Spinal cord (tissue), 10 donors: ENCODE measurements around the gene GREB1L. TPM values are rescaled to one million over a fixed set of nuclear protein-coding genes. Genes with fewer than 3 reads are reported as not detected.

Source experiments
- DNase-seq, 6 donors: peaks; one replicate each; pipeline versions ENCODE4 v3.0.0 to v3.0.0-alpha.2; 2013 to 2015; ENCODE audit warnings: low spot score in 6 of 6, low read depth in 4 of 6
- H3K27ac ChIP-seq: one replicate; pipeline ENCODE4 v1.5.1; 2013; ENCODE audit warnings: low read depth, low read length, control low read depth
- H3K27me3 ChIP-seq: one replicate; pipeline ENCODE4 v1.6.1; 2013; ENCODE audit warnings: low read length; ENCODE audit not compliant: control insufficient read depth, insufficient read depth
- H3K36me3 ChIP-seq: one replicate; pipeline ENCODE4 v1.6.1; 2013; ENCODE audit warnings: low read length; ENCODE audit not compliant: control insufficient read depth, insufficient read depth
- H3K4me1 ChIP-seq: one replicate; pipeline ENCODE4 v1.6.1; 2013; ENCODE audit warnings: low read length; ENCODE audit not compliant: control insufficient read depth, insufficient read depth
- H3K4me3 ChIP-seq: one replicate; pipeline ENCODE4 v1.5.1; 2013; ENCODE audit warnings: low read depth, low read length, control low read depth
- H3K9me3 ChIP-seq: one replicate; pipeline ENCODE4 v1.6.1; 2013; ENCODE audit warnings: low read length; ENCODE audit not compliant: control insufficient read depth, insufficient read depth
- WGBS: methylation state at CpG from one replicate; pipeline ENCODE4 v1.1.5; 2013; ENCODE audit warnings: missing lambda C conversion rate; ENCODE audit not compliant: insufficient coverage; 5-methylcytosine and 5-hydroxymethylcytosine counted together
- long read RNA-seq, 4 donors: transcript quantifications; one replicate each; lab custom pipeline, GENCODE V29; 2026
- polyA plus RNA-seq, 2 donors: library from polyadenylated mRNA; unstranded; fragments of 120-200 nt; gene quantifications; one replicate each; pipeline ENCODE4 v1.2.1, GENCODE V29; 2013; ENCODE audit not compliant: insufficient read length in 2 of 2
- total RNA-seq, 2 donors: library from RNA; depleted of rRNA in 1 of 2; stranded (reverse); fragments of 120-200 nt in 1 of 2; fragments of >200 nt in 1 of 2; gene quantifications; one replicate each; pipeline versions ENCODE4 v1.2.3 to v1.2.4, GENCODE V29; 2013 to 2014
- donor health status: healthy.

GREB1L gene
- 10 to 100 TPM in 1 of 2 donors, 1 to 10 TPM in 1; 7.9 to 13.8 TPM for total RNA-seq
- polyA plus RNA-seq = 1 to 10 TPM; 4.6 to 5.1 TPM
- long read RNA-seq, donor 1 = 0 reads
- long read RNA-seq, donor 2 = 0 reads
- long read RNA-seq, donor 3 = 0 reads
- long read RNA-seq, donor 4 = 0 reads

GRCh38 chr18:21242141-21242779, at the start of gene GREB1L:
Gene GREB1L, plus strand, starts transcription at chr18:21242232. Its CDS starts 141,287 bp downstream, at chr18:21383519.
- Histone ChIP-seq H3K27ac (no peak within 1 kb of the TSS), H3K36me3 (no peaks in the 10 kb centered on the region), H3K4me3 (peak within 1 kb of the TSS; percentile 45), H3K27me3 (peaks cover 13% of the 10 kb centered on the region), H3K9me3 (no peaks in the 10 kb centered on the region), H3K4me1 (peaks cover 18% of the 10 kb centered on the region)
- WGBS = under 1% methylated on average over 87 of the region's 87 CpGs
- DNase-seq = peak in 3 of 6 donors; percentile 50 to 86 (median 78)

GRCh38 chr18:21192308-21192624, 49.8 kb upstream of the GREB1L start:
- Histone ChIP-seq H3K27me3 (no peaks in the 10 kb centered on the region), H3K27ac (no peak overlapping the region), H3K36me3 (no peaks in the 10 kb centered on the region), H3K4me1 (no peaks in the 10 kb centered on the region), H3K4me3 (no peak overlapping the region), H3K9me3 (no peaks in the 10 kb centered on the region)
- no CpG with 5 or more reads among the region's 5 CpGs for WGBS
- no peak for DNase-seq

GRCh38 chr18:21194871-21195771, 46.9 kb upstream of the GREB1L start:
- no peaks in the 10 kb centered on the region for H3K4me1 ChIP-seq
- peak; percentile 33 to 91 (median 44) for DNase-seq
- no peak overlapping the region for H3K4me3 ChIP-seq
- H3K27ac ChIP-seq = no peak overlapping the region
- no peaks in the 10 kb centered on the region for H3K36me3 ChIP-seq
- 29% methylated on average over 2 of the region's 4 CpGs for WGBS
- no peaks in the 10 kb centered on the region for H3K9me3 ChIP-seq
- H3K27me3 ChIP-seq = no peaks in the 10 kb centered on the region

GRCh38 chr18:21196426-21196825, 45.6 kb upstream of the GREB1L start:
- DNase-seq = no peak
- Histone ChIP-seq H3K9me3 (no peaks in the 10 kb centered on the region), H3K4me3 (no peak overlapping the region), H3K27me3 (no peaks in the 10 kb centered on the region), H3K36me3 (no peaks in the 10 kb centered on the region), H3K27ac (no peak overlapping the region), H3K4me1 (no peaks in the 10 kb centered on the region)
- 80% methylated on average over 1 of the region's 1 CpG for WGBS

- Histone ChIP-seq H3K4me1 (no peaks in the 10 kb centered on the region), H3K27ac (no peak overlapping the region), H3K36me3 (no peaks in the 10 kb centered on the region), H3K4me3 (no peak overlapping the region), H3K9me3 (no peaks in the 10 kb centered on the region), H3K27me3 (no peaks in the 10 kb centered on the region)
- WGBS = no CpG with 5 or more reads among the region's 7 CpGs
- no peak for DNase-seq
Measured at GRCh38 chr18:21203126-21203525, 38.9 kb upstream of the GREB1L start.

GRCh38 chr18:21203542-21204241, 38.3 kb upstream of the GREB1L start:
- H3K36me3 ChIP-seq = no peaks in the 10 kb centered on the region
- no peak overlapping the region for H3K4me3 ChIP-seq
- no peak overlapping the region for H3K27ac ChIP-seq
- no peaks in the 10 kb centered on the region for H3K9me3 ChIP-seq
- whole genome bisulfite sequencing = 98% methylated on average over 4 of the region's 11 CpGs
- no peaks in the 10 kb centered on the region for H3K4me1 ChIP-seq
- H3K27me3 ChIP-seq = no peaks in the 10 kb centered on the region
- DNase-seq = no peak

- H3K36me3 ChIP-seq = no peaks in the 10 kb centered on the region
- no peaks in the 10 kb centered on the region for H3K9me3 ChIP-seq
- H3K4me3 ChIP-seq = no peak overlapping the region
- H3K4me1 ChIP-seq = no peaks in the 10 kb centered on the region
- no peak overlapping the region for H3K27ac ChIP-seq
- 91% methylated on average over 3 of the region's 4 CpGs for WGBS
- no peak for DNase-seq
- H3K27me3 ChIP-seq = no peaks in the 10 kb centered on the region
Measured at GRCh38 chr18:21205695-21206094, 36.3 kb upstream of the GREB1L start.

- Histone ChIP-seq H3K36me3 (no peaks in the 10 kb centered on the region), H3K27me3 (no peaks in the 10 kb centered on the region), H3K9me3 (no peaks in the 10 kb centered on the region), H3K4me3 (no peak overlapping the region), H3K4me1 (no peaks in the 10 kb centered on the region), H3K27ac (no peak overlapping the region)
- no peak for DNase-seq
- no CpG with 5 or more reads among the region's 1 CpG for WGBS
Measured at GRCh38 chr18:21210278-21210677, 31.8 kb upstream of the GREB1L start.

- 100% methylated on average over 1 of the region's 2 CpGs for WGBS
- no peaks in the 10 kb centered on the region for H3K4me1 ChIP-seq
Measured at GRCh38 chr18:21210784-21211183, 31.2 kb upstream of the GREB1L start.

More at GRCh38 chr18:21210784-21211183, 31.2 kb upstream of the GREB1L start:
- Histone ChIP-seq H3K4me3 (no peak overlapping the region), H3K36me3 (no peaks in the 10 kb centered on the region), H3K9me3 (no peaks in the 10 kb centered on the region), H3K27me3 (no peaks in the 10 kb centered on the region), H3K27ac (no peak overlapping the region)
- no peak for DNase-seq
